ENCODE results near the gene GNB1L. TPM values are rescaled to one million over a fixed set of nuclear protein-coding genes. Genes with fewer than 3 reads are reported as not detected.
A peak's percentile ranks its signal among the peaks of the same experiment; 100 is the strongest.

Gene GNB1L
- total RNA-seq, 1 experiment from 2014 or later, result 27.0 TPM

GRCh38 chr22:19800761-19801244 is 53.9 kb downstream of the GNB1L start:
- Histone ChIP-seq H3K9me3 (ENCODE audit: low read length) (no peaks in the 10 kb centered on the region), H3K36me3 (ENCODE audit: low read depth, low read length) (no peaks in the 10 kb centered on the region), H3K4me3 (ENCODE audit: low read length) (no peak overlapping the region), H3K4me1 (ENCODE audit: insufficient read depth, low read length) (peaks cover 2% of the 10 kb centered on the region), H3K27ac (ENCODE audit: low read length) (no peak overlapping the region), H3F3A (ENCODE audit: low read length, unreplicated experiment) (no peaks in the 10 kb centered on the region), H3K4me2 (ENCODE audit: low read length) (no peak overlapping the region), H2AFZ (ENCODE audit: low read length) (no peak overlapping the region), H3K9me2 (replicated peaks; ENCODE audit: low read length) (no peaks in the 10 kb centered on the region), H3K79me2 (ENCODE audit: low read length) (no peaks in the 10 kb centered on the region), H3K27me3 (ENCODE audit: low read length) (no peaks in the 10 kb centered on the region), H4K20me1 (ENCODE audit: low read length) (no peaks in the 10 kb centered on the region), H3K9ac (ENCODE audit: low read length) (no peak overlapping the region)
- DNase-seq (no peak), ATAC-seq (peak; percentile 46; the same call in 1 of the 2 replicates)
- BruUV-seq (replicated peaks), result no TSS peak
- intact Hi-C loops (cut with micrococcal nuclease), result no loop called here
- CTCF ChIA-PET, result no interaction called here
- POLR2A ChIA-PET (ENCODE audit: unreplicated experiment), result no interaction called here
- no peak for TF ChIP-seq EZH2phosphoT487 (IDR thresholded peaks at IDR 0.05; ENCODE audit: borderline replicate concordance, low read length)
- TF ChIP-seq CTCF (conservative IDR thresholded peaks at IDR 0.05; ENCODE audit: low read depth, low read length), result peak; percentile 37
- TF ChIP-seq EZH2 (IDR thresholded peaks at IDR 0.05; ENCODE audit: low read length, unreplicated experiment), result no peak

- Histone ChIP-seq H3K27me3 (ENCODE audit: low read length) (no peaks in the 10 kb centered on the region), H3K4me3 (ENCODE audit: low read length) (no peak overlapping the region), H3F3A (ENCODE audit: low read length, unreplicated experiment) (no peaks in the 10 kb centered on the region), H3K9me3 (ENCODE audit: low read length) (no peaks in the 10 kb centered on the region), H3K9ac (ENCODE audit: low read length) (no peak overlapping the region), H3K4me1 (ENCODE audit: insufficient read depth, low read length) (no peaks in the 10 kb centered on the region), H2AFZ (ENCODE audit: low read length) (no peak overlapping the region), H3K36me3 (ENCODE audit: low read depth, low read length) (no peaks in the 10 kb centered on the region), H4K20me1 (ENCODE audit: low read length) (no peaks in the 10 kb centered on the region), H3K4me2 (ENCODE audit: low read length) (no peak overlapping the region), H3K27ac (ENCODE audit: low read length) (no peak overlapping the region), H3K79me2 (ENCODE audit: low read length) (no peaks in the 10 kb centered on the region), H3K9me2 (replicated peaks; ENCODE audit: low read length) (no peaks in the 10 kb centered on the region)
- BruUV-seq (replicated peaks), result no TSS peak
- CTCF ChIA-PET, result no interaction called here
- POLR2A ChIA-PET (ENCODE audit: unreplicated experiment), result no interaction called here
- no peak for ATAC-seq
- no peak for DNase-seq
- intact Hi-C loops (cut with micrococcal nuclease), result no loop called here
- TF ChIP-seq EZH2 (IDR thresholded peaks at IDR 0.05; ENCODE audit: low read length, unreplicated experiment) (no peak), CTCF (conservative IDR thresholded peaks at IDR 0.05; ENCODE audit: low read depth, low read length) (no peak), EZH2phosphoT487 (IDR thresholded peaks at IDR 0.05; ENCODE audit: borderline replicate concordance, low read length) (no peak)
These were observed 54.4 kb downstream of the GNB1L start for GRCh38 chr22:19800306-19800705.

GRCh38 chr22:19799322-19800190 is 55.1 kb downstream of the GNB1L start:
- Histone ChIP-seq H3K79me2 (ENCODE audit: low read length) (no peaks in the 10 kb centered on the region), H3K36me3 (ENCODE audit: low read depth, low read length) (no peaks in the 10 kb centered on the region), H3K4me1 (ENCODE audit: insufficient read depth, low read length) (no peaks in the 10 kb centered on the region), H3K4me3 (ENCODE audit: low read length) (no peak overlapping the region), H3K27ac (ENCODE audit: low read length) (no peak overlapping the region), H3F3A (ENCODE audit: low read length, unreplicated experiment) (no peaks in the 10 kb centered on the region), H2AFZ (ENCODE audit: low read length) (no peak overlapping the region), H3K9me3 (ENCODE audit: low read length) (no peaks in the 10 kb centered on the region), H3K9me2 (replicated peaks; ENCODE audit: low read length) (no peaks in the 10 kb centered on the region), H3K4me2 (ENCODE audit: low read length) (no peak overlapping the region), H3K27me3 (ENCODE audit: low read length) (no peaks in the 10 kb centered on the region), H3K9ac (ENCODE audit: low read length) (no peak overlapping the region), H4K20me1 (ENCODE audit: low read length) (no peaks in the 10 kb centered on the region)
- ATAC-seq, result no peak
- POLR2A ChIA-PET (ENCODE audit: unreplicated experiment), result no interaction called here
- intact Hi-C loops (cut with micrococcal nuclease), result no loop called here
- TF ChIP-seq EZH2 (IDR thresholded peaks at IDR 0.05; ENCODE audit: low read length, unreplicated experiment) (no peak), CTCF (conservative IDR thresholded peaks at IDR 0.05; ENCODE audit: low read depth, low read length) (no peak), EZH2phosphoT487 (IDR thresholded peaks at IDR 0.05; ENCODE audit: borderline replicate concordance, low read length) (no peak)
- CTCF ChIA-PET, result no interaction called here
- no TSS peak for BruUV-seq (replicated peaks)
- DNase-seq, result no peak
